HepG2 (cell line): ENCODE measurements around the gene SLC4A11.

Experiments used
- HMGA1 ChIP-seq: sonication (generic); formaldehyde crosslinking; conservative IDR thresholded peaks from 2 replicates; pipeline ENCODE4 v1.4.0; 2020; ENCODE audit warnings: missing genetic modification reagents
- KLF15 ChIP-seq: sonication (generic); formaldehyde crosslinking; IDR thresholded peaks from 2 replicates; pipeline ENCODE4 v1.8.1; 2023; ENCODE audit warnings: borderline replicate concordance, mild to moderate bottlenecking, inconsistent platforms, missing genetic modification reagents, mixed read lengths
- PTBP1 ChIP-seq: fragments of 200-400 bp; formaldehyde crosslinking; IDR thresholded peaks from 2 replicates; pipeline ENCODE4 v1.6.1; 2018; ENCODE audit warnings: low read length, low read depth; ENCODE audit not compliant: poor library complexity, severe bottlenecking
- SMARCC2 ChIP-seq: fragments of 450-650 bp; IDR thresholded peaks from 2 replicates; pipeline ENCODE4 v1.6.1; 2017; ENCODE audit warnings: antibody characterized with exemption, mild to moderate bottlenecking
- YY1 ChIP-seq: IDR thresholded peaks from 2 replicates; pipeline ENCODE4 v1.6.1; 2011; ENCODE audit warnings: low read length, low read depth, moderate library complexity, mild to moderate bottlenecking; ENCODE audit not compliant: insufficient read depth, insufficient replicate concordance
- ZSCAN25 ChIP-seq: sonication (generic); formaldehyde crosslinking; IDR thresholded peaks from 2 replicates; pipeline ENCODE4 v1.8.0; 2022; ENCODE audit warnings: mild to moderate bottlenecking, missing genetic modification reagents
- TF ChIP-seq, protein P1 (sequence below): sonication (generic); formaldehyde crosslinking; IDR thresholded peaks from 2 replicates; pipeline ENCODE4 v1.4.0; 2020; ENCODE audit warnings: missing genetic modification reagents, borderline replicate concordance
- TF ChIP-seq, protein P2 (sequence below): sonication (generic); formaldehyde crosslinking; IDR thresholded peaks from 2 replicates; pipeline ENCODE4 v1.5.0; 2020; ENCODE audit warnings: missing genetic modification reagents

DNA sequence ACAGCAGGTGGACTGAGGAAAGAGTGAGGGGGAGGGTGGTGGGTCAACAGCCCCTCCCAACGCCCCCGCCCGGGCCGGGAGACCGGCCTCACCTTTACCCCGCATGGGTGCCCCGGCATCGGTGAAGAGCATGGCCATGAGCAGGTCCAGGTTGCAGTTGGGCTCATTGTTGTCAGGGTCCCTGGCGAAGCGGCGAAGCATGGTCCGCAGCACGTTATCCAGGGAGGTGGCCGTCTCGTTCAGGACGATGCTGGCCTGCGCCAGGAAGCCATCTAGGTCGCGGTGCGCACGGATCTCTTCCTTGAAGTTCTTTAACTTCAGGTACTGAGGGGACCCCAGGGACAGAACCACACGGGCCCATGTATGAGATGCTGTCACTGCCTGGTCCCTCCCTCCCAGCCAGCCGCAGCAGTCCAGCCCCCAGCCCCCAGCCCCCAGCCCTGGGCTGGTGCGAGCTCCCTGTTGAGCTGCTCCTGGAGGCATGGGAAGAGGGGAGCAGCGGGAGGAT lies 4.9 kb downstream of the SLC4A11 start:
- no peak for TF ChIP-seq PTBP1
- no peak for TF ChIP-seq YY1
- TF ChIP-seq, protein P1, sequence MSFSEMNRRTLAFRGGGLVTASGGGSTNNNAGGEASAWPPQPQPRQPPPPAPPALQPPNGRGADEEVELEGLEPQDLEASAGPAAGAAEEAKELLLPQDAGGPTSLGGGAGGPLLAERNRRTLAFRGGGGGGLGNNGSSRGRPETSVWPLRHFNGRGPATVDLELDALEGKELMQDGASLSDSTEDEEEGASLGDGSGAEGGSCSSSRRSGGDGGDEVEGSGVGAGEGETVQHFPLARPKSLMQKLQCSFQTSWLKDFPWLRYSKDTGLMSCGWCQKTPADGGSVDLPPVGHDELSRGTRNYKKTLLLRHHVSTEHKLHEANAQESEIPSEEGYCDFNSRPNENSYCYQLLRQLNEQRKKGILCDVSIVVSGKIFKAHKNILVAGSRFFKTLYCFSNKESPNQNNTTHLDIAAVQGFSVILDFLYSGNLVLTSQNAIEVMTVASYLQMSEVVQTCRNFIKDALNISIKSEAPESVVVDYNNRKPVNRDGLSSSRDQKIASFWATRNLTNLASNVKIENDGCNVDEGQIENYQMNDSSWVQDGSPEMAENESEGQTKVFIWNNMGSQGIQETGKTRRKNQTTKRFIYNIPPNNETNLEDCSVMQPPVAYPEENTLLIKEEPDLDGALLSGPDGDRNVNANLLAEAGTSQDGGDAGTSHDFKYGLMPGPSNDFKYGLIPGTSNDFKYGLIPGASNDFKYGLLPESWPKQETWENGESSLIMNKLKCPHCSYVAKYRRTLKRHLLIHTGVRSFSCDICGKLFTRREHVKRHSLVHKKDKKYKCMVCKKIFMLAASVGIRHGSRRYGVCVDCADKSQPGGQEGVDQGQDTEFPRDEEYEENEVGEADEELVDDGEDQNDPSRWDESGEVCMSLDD (CRISPR knock-in tag) = no peak
- no peak for TF ChIP-seq ZSCAN25 (CRISPR knock-in tag)
- no peak for TF ChIP-seq HMGA1 (CRISPR knock-in tag)
- no peak for TF ChIP-seq SMARCC2
- no peak for TF ChIP-seq KLF15 (CRISPR knock-in tag)
- TF ChIP-seq, protein P2, sequence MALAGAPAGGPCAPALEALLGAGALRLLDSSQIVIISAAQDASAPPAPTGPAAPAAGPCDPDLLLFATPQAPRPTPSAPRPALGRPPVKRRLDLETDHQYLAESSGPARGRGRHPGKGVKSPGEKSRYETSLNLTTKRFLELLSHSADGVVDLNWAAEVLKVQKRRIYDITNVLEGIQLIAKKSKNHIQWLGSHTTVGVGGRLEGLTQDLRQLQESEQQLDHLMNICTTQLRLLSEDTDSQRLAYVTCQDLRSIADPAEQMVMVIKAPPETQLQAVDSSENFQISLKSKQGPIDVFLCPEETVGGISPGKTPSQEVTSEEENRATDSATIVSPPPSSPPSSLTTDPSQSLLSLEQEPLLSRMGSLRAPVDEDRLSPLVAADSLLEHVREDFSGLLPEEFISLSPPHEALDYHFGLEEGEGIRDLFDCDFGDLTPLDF (CRISPR knock-in tag) = no peak
